ENCODE measurements around the gene ADAMTSL3. TPM values are rescaled to one million over a fixed set of nuclear protein-coding genes. Genes with fewer than 3 reads are reported as not detected.

The ADAMTSL3 gene
- total and polyA plus RNA-seq, 2 of the 8 experiments (the other 6 are each of a cell fraction or from before 2014, with no cell fraction given), result 0.35 to 1.4 TPM

- 92% methylated on average over 1 of the region's 1 CpG; no CpG with 5 or more reads in 1 of the 2 experiments for WGBS, 2 experiments (ENCODE audit: extremely low coverage in 1 of 2, insufficient coverage in 1 of 2, insufficient read length in 1 of 2, insufficient replicate concordance in 2 of 2, low coverage in 1 of 2, low lambda C conversion rate in 2 of 2, missing lambda C conversion rate in 1 of 2)
- FAIRE-seq, result no peak
These were observed 37.1 kb upstream of the ADAMTSL3 start for GRCh38 chr15:83616840-83617239.

More at GRCh38 chr15:83616840-83617239, 37.1 kb upstream of the ADAMTSL3 start:
- Histone ChIP-seq H4K8ac (ENCODE audit: extremely low read depth, insufficient read depth, low read length) (no peak overlapping the region), H3K23me2 (ENCODE audit: low read depth, low read length) (no peaks in the 10 kb centered on the region), H3K56ac (replicated peaks; ENCODE audit: insufficient read length, low read depth, low read length) (no peak overlapping the region), H2BK12ac (ENCODE audit: low read depth, low read length) (no peak overlapping the region), H3K4ac (replicated peaks; ENCODE audit: insufficient read length, low read depth, low read length) (no peak overlapping the region), H3K27ac (ENCODE audit: low read depth, low read length) (no peak overlapping the region), H4K5ac (ENCODE audit: insufficient read length, low read depth, low read length) (no peak overlapping the region), H3K9me3 (ENCODE audit: insufficient read depth in 2 of 2, low read depth in 1 of 2, low read length in 1 of 2) (no peaks in the 10 kb centered on the region), H3K36me3 (ENCODE audit: control insufficient read depth in 2 of 4, insufficient read depth in 4 of 4, low read length in 3 of 4) (peaks cover 0 to 4% (median 0%) of the 10 kb centered on the region in 4 experiments; a peak in 1 of 8 replicates), H3K79me2 (ENCODE audit: control insufficient read depth in 1 of 2, insufficient read depth in 2 of 2, low read length in 2 of 2) (no peaks in the 10 kb centered on the region), H3K27me3 (replicated peaks in 1 of 4; ENCODE audit: control insufficient read depth in 3 of 4, extremely low read depth in 1 of 4, insufficient read depth in 3 of 4, low read length in 3 of 4) (no peaks in the 10 kb centered on the region), H3K14ac (ENCODE audit: insufficient read length) (no peak overlapping the region), H3K4me2 (ENCODE audit: insufficient read depth in 1 of 2, low read depth in 2 of 2, low read length in 2 of 2) (no peak overlapping the region), H2BK120ac (replicated peaks; ENCODE audit: low read depth, low read length) (no peak overlapping the region), H2BK5ac (ENCODE audit: low read depth, low read length) (no peak overlapping the region), H2BK15ac (ENCODE audit: low read length) (no peak overlapping the region), H4K20me1 (replicated peaks in 1 of 2; ENCODE audit: control insufficient read depth in 1 of 2, insufficient read depth in 2 of 2, low read length in 2 of 2) (no peaks in the 10 kb centered on the region), H3K4me1 (replicated peaks in 1 of 4; ENCODE audit: control insufficient read depth in 3 of 4, insufficient read depth in 4 of 4, low read length in 3 of 4) (no peaks in the 10 kb centered on the region), H4K91ac (replicated peaks; ENCODE audit: insufficient read length, low read length) (no peak overlapping the region), H2AK5ac (ENCODE audit: low read depth, low read length) (no peak overlapping the region), H3K4me3 (ENCODE audit: extremely low read depth in 1 of 4, insufficient read depth in 2 of 4, low read depth in 3 of 4, low read length in 4 of 4) (no peak overlapping the region), H3K18ac (ENCODE audit: extremely low read depth, low read length) (no peak overlapping the region), H3K9ac (replicated peaks in 1 of 4; ENCODE audit: extremely low read depth in 1 of 4, low read depth in 3 of 4, low read length in 3 of 4) (no peak overlapping the region), H2AFZ (ENCODE audit: low read length) (no peak overlapping the region), H3K79me1 (ENCODE audit: low read depth, low read length) (no peaks in the 10 kb centered on the region), H3K23ac (ENCODE audit: insufficient read length) (no peak overlapping the region), H2BK20ac (ENCODE audit: low read length) (no peak overlapping the region)
- ChIA-PET CTCF (ENCODE audit: partially characterized antibody) (interaction anchor here (0.9 kb wide), 1 partner anchor 40 kb away, joined by 4 read pairs; no protein-coding TSS in a partner anchor), POLR2A (ENCODE audit: partially characterized antibody) (no interaction called here)
- no peak for DNase-seq (ENCODE audit: low read depth in 1 of 2, low spot score in 2 of 2)
- no peak for TF ChIP-seq SAP30 (IDR thresholded peaks at IDR 0.05; ENCODE audit: insufficient read depth, insufficient replicate concordance, low read length)
- TF ChIP-seq TEAD4 (IDR thresholded peaks at IDR 0.05; ENCODE audit: low read depth, low read length), result no peak
- TF ChIP-seq TAF1 (IDR thresholded peaks at IDR 0.05; ENCODE audit: low read depth, low read length), result no peak
- TF ChIP-seq KDM4A (IDR thresholded peaks at IDR 0.05; ENCODE audit: low read depth, low read length, severe bottlenecking), result no peak
- no peak for TF ChIP-seq JUN (IDR thresholded peaks at IDR 0.05; ENCODE audit: low read depth, low read length)
- TF ChIP-seq CTCF (IDR thresholded peaks at IDR 0.05; ENCODE audit: control extremely low read depth in 1 of 3, insufficient read depth in 1 of 3, low read depth in 1 of 3, low read length in 3 of 3), result no peak
- TF ChIP-seq SP4 (IDR thresholded peaks at IDR 0.05; ENCODE audit: low read length), result no peak
